GM12878 (cell line): ENCODE data around the gene CCDC195. TPM values are rescaled to one million over a fixed set of nuclear protein-coding genes. Genes with fewer than 3 reads are reported as not detected.

Experiments used
- ATAC-seq: fragments of 200-7000 bp; cut with Tn5 transposase; 3 replicates; pipeline ENCODE4 v1.9.1; 2020; ENCODE audit warnings: mild to moderate bottlenecking, moderate library complexity
- BruUV-seq: library from RNA; stranded (reverse); fragments of 400-500 nt; replicated peaks from 2 replicates; lab custom pipeline; 2021; lab: Mats Ljungman, UMichigan
- CTCF ChIA-PET: fragments of 300-600 bp; sonication (Branson Sonifier 250); formaldehyde crosslinking; extraction: SDS; loops from one replicate; lab custom pipeline; 2021; ENCODE audit warnings: inconsistent platforms; lab: Yijun Ruan, JAX
- POLR2A ChIA-PET: fragments of 350-600 bp; formaldehyde crosslinking; extraction: SDS; loops from one replicate; lab custom pipeline; 2021; ENCODE audit warnings: inconsistent platforms; lab: Charles Lee
- RAD21 ChIA-PET: fragments of 300-600 bp; sonication (Branson Sonifier 250); formaldehyde crosslinking; loops from one replicate; lab custom pipeline; 2023; ENCODE audit warnings: antibody characterized with exemption; ENCODE audit not compliant: unreplicated experiment; lab: Charles Lee
- SMC1A ChIA-PET: fragments of 300-600 bp; sonication (Branson Sonifier 250); formaldehyde crosslinking; loops from one replicate; lab custom pipeline; 2023; ENCODE audit not compliant: unreplicated experiment, uncharacterized antibody; lab: Charles Lee
- DNase-seq: peaks from one replicate; pipeline ENCODE4 v3.0.0-alpha.2; 2011; ENCODE audit warnings: low read depth, low spot score
- FAIRE-seq: peaks from 3 replicates; lab custom pipeline; 2011; peaks lifted over from hg19 to GRCh38; lab: Jason Lieb, UNC
- H2AFZ ChIP-seq: 2 replicates; pipeline ENCODE4 v1.6.0; 2011; ENCODE audit warnings: low read depth, low read length, control low read depth; ENCODE audit not compliant: control insufficient read depth
- H3K27ac ChIP-seq: 2 replicates; pipeline ENCODE4 v1.5.1; 2011; ENCODE audit warnings: control low read depth; ENCODE audit not compliant: control insufficient read depth, insufficient read depth
- H3K27me3 ChIP-seq, 2 experiments: replicated peaks in 1 of 2; 2 replicates each; pipeline versions ENCODE4 v1.6.0 to v1.6.1; 2011; ENCODE audit warnings: low read length in 1 of 2; ENCODE audit not compliant: control insufficient read depth in 2 of 2, insufficient read depth in 2 of 2
- H3K36me3 ChIP-seq, 2 experiments: 2 replicates each; pipeline ENCODE4 v1.5.1; 2011; ENCODE audit warnings: low read length in 1 of 2; ENCODE audit not compliant: control insufficient read depth in 2 of 2, insufficient read depth in 2 of 2
- H3K4me1 ChIP-seq: 2 replicates; pipeline ENCODE4 v1.6.1; 2011; ENCODE audit warnings: mild to moderate bottlenecking, low read length, moderate library complexity, mixed read lengths; ENCODE audit not compliant: control insufficient read depth, insufficient read depth
- H3K4me2 ChIP-seq: 2 replicates; pipeline ENCODE4 v1.6.0; 2011; ENCODE audit warnings: control low read depth; ENCODE audit not compliant: control insufficient read depth, insufficient read depth
- H3K4me3 ChIP-seq: fragments of 200-600 bp; sonication (generic); 2 replicates; pipeline ENCODE4 v1.5.1; 2016
- H3K79me2 ChIP-seq: 2 replicates; pipeline ENCODE4 v1.6.0; 2011; ENCODE audit warnings: low read length; ENCODE audit not compliant: control insufficient read depth, insufficient read depth
- H3K9ac ChIP-seq: 2 replicates; pipeline ENCODE4 v1.8.0; 2011; ENCODE audit warnings: low read length, control low read depth, mixed read lengths; ENCODE audit not compliant: control insufficient read depth, insufficient read depth
- H3K9me3 ChIP-seq: replicated peaks from 3 replicates; pipeline ENCODE4 v1.5.1; 2011; ENCODE audit warnings: mild to moderate bottlenecking, low read length; ENCODE audit not compliant: control insufficient read depth, insufficient read depth
- H4K20me1 ChIP-seq: 2 replicates; pipeline ENCODE4 v1.6.0; 2011; ENCODE audit not compliant: control insufficient read depth, insufficient read depth
- ESRRA ChIP-seq: IDR thresholded peaks from 2 replicates; pipeline ENCODE4 v1.6.1; 2012; ENCODE audit warnings: mild to moderate bottlenecking, low read length, improper control_type of control experiment
- LARP7 ChIP-seq: fragments of 450-650 bp; IDR thresholded peaks from 2 replicates; pipeline ENCODE4 v1.6.1; 2017; ENCODE audit warnings: mild to moderate bottlenecking
- PML ChIP-seq: IDR thresholded peaks from 2 replicates; pipeline ENCODE4 v1.6.1; 2012; ENCODE audit warnings: low read length, inconsistent platforms
- WGBS: methylation state at CpG from one replicate; pipeline ENCODE4 v1.1.6; 2016; ENCODE audit warnings: low lambda C conversion rate; ENCODE audit not compliant: insufficient replicate concordance, insufficient coverage; ENCODE audit errors: missing lambda C conversion rate; 5-methylcytosine and 5-hydroxymethylcytosine counted together
- in situ Hi-C: fragments of 300-500 bp; cut with MboI; formaldehyde crosslinking; loops from 9 replicates; pipeline ENCODE4 v1.14.3; 2018; ENCODE audit warnings: mixed read lengths
- intact Hi-C: fragments of 100-400 bp; cut with micrococcal nuclease; formaldehyde crosslinking; loops from one replicate; pipeline ENCODE4 v1.14.2; 2022; ENCODE audit not compliant: unreplicated experiment
- polyA plus RNA-seq, 11 experiments: library from polyadenylated mRNA; depleted of rRNA in 4 of 11; unstranded in 6 of 11; stranded (reverse) in 5 of 11; fragments of >200 nt; fragmentation: Nextera tagmentation in 4 of 11; fragmentation: Illumina TruSeq in 1 of 11; extraction: Ambion mirVana in 4 of 11; extraction: Trizol in 1 of 11; gene quantifications; 1 replicate in 1 of 11; 2 replicates in 10 of 11; pipeline versions ENCODE4 v1.2.1 to v1.2.3, GENCODE V29; 2011 to 2016; ENCODE audit warnings: inconsistent platforms in 2 of 11, missing spikeins in 2 of 11, low read depth in 1 of 11
- total RNA-seq, 4 experiments: library from RNA; depleted of rRNA in 3 of 4; stranded (reverse); fragments of >200 nt in 3 of 4; fragmentation: Illumina TruSeq in 1 of 4; extraction: Trizol in 1 of 4; gene quantifications; 2 replicates each; pipeline versions ENCODE4 v1.2.1 to v1.2.3, GENCODE V29; 2013 to 2021
- TF ChIP-seq, protein P1 (sequence below): fragments of 450-650 bp; formaldehyde crosslinking; IDR thresholded peaks from 2 replicates; pipeline ENCODE4 v1.4.0; 2020; ENCODE audit warnings: mild to moderate bottlenecking, moderate library complexity

Gene CCDC195
- total and polyA plus RNA-seq, 10 of the 15 experiments (the other 5 are each of a cell fraction or from before 2014, with no cell fraction given), result not detected

DNA sequence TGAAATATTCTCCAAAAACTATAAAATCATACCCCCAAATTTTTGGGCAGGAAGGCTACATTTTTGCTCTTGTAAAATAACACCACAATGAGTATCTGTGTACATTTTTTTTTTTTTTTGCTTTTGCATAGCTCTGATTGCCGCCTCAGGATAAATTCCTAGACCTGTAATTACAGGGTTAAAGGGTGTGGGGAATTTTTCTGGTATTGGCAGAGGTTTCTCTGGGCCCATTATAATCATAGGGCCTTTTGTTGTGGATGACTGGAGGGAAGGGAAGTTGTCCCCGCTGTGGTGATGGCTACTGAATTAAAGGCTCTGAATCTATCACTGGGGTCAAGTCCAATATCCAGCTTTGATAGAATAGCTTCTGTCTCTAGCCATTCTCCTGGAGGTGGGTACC is 26.6 kb downstream of the CCDC195 start:
- Histone ChIP-seq H3K27me3 (no peaks in the 10 kb centered on the region), H3K36me3 (no peaks in the 10 kb centered on the region), H3K9me3 (no peaks in the 10 kb centered on the region), H3K9ac (no peak overlapping the region), H2AFZ (no peak overlapping the region), H3K4me1 (no peaks in the 10 kb centered on the region), H3K4me2 (no peak overlapping the region), H3K4me3 (no peak overlapping the region), H3K27ac (no peak overlapping the region), H4K20me1 (no peaks in the 10 kb centered on the region), H3K79me2 (no peaks in the 10 kb centered on the region)
- ChIA-PET POLR2A (no interaction called here), SMC1A (interaction anchor here (0.9 to 1.4 kb wide), 2 partner anchors 9 to 88 kb away, joined by 3 read pairs; no protein-coding TSS in a partner anchor), RAD21 (no interaction called here), CTCF (interaction anchor here (0.6 to 1.0 kb wide), 2 partner anchors 15 to 196 kb away, joined by 3 read pairs; no protein-coding TSS in a partner anchor)
- FAIRE-seq (no peak), DNase-seq (no peak), ATAC-seq (no peak)
- intact Hi-C loops, result no loop called here
- 74% methylated on average over 2 of the region's 2 CpGs for WGBS
- no TSS peak for BruUV-seq
- in situ Hi-C loops, result no loop called here
- no peak for TF ChIP-seq ESRRA
- TF ChIP-seq LARP7, result no peak
- TF ChIP-seq, protein P1, sequence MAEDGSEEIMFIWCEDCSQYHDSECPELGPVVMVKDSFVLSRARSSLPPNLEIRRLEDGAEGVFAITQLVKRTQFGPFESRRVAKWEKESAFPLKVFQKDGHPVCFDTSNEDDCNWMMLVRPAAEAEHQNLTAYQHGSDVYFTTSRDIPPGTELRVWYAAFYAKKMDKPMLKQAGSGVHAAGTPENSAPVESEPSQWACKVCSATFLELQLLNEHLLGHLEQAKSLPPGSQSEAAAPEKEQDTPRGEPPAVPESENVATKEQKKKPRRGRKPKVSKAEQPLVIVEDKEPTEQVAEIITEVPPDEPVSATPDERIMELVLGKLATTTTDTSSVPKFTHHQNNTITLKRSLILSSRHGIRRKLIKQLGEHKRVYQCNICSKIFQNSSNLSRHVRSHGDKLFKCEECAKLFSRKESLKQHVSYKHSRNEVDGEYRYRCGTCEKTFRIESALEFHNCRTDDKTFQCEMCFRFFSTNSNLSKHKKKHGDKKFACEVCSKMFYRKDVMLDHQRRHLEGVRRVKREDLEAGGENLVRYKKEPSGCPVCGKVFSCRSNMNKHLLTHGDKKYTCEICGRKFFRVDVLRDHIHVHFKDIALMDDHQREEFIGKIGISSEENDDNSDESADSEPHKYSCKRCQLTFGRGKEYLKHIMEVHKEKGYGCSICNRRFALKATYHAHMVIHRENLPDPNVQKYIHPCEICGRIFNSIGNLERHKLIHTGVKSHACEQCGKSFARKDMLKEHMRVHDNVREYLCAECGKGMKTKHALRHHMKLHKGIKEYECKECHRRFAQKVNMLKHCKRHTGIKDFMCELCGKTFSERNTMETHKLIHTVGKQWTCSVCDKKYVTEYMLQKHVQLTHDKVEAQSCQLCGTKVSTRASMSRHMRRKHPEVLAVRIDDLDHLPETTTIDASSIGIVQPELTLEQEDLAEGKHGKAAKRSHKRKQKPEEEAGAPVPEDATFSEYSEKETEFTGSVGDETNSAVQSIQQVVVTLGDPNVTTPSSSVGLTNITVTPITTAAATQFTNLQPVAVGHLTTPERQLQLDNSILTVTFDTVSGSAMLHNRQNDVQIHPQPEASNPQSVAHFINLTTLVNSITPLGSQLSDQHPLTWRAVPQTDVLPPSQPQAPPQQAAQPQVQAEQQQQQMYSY (CRISPR knock-in tag), result no peak
- TF ChIP-seq PML, result no peak
